Activated B cell treated with CpG ODN at 0.5 μM for 24 hours (primary cell): ENCODE measurements around the gene ADAMTSL2. TPM values are rescaled to one million over a fixed set of nuclear protein-coding genes. Genes with fewer than 3 reads are reported as not detected.

ENCODE experiments used
- ATAC-seq: fragments of 200-7000 bp; cut with Tn5 transposase; one replicate; pipeline ENCODE4 v1.10.0; 2021; ENCODE audit warnings: low read depth, mild to moderate bottlenecking, moderate library complexity
- CTCF ChIA-PET: fragments of 350-600 bp; sonication (Branson Sonifier 250); formaldehyde crosslinking; loops from one replicate; lab custom pipeline; 2021; ENCODE audit warnings: antibody characterized with exemption; lab: Charles Lee
- POLR2A ChIA-PET: fragments of 350-600 bp; sonication (Branson Sonifier 250); formaldehyde crosslinking; loops from one replicate; lab custom pipeline; 2021; ENCODE audit warnings: antibody characterized with exemption; lab: Charles Lee
- DNase-seq: peaks from one replicate; pipeline ENCODE4 v3.0.0; 2022
- H3K27ac Mint-ChIP-seq: one replicate; pipeline ENCODE4 v1.8.0; 2020; ENCODE audit warnings: mixed read lengths
- H3K27me3 Mint-ChIP-seq: one replicate; pipeline ENCODE4 v1.8.0; 2021; ENCODE audit warnings: mixed read lengths
- H3K36me3 Mint-ChIP-seq: one replicate; pipeline ENCODE4 v1.8.0; 2021; ENCODE audit warnings: low read depth, mixed read lengths
- H3K4me1 Mint-ChIP-seq: one replicate; pipeline ENCODE4 v1.8.0; 2021; ENCODE audit warnings: mixed read lengths
- H3K4me3 Mint-ChIP-seq: one replicate; pipeline ENCODE4 v1.8.0; 2020; ENCODE audit warnings: mild to moderate bottlenecking, mixed read lengths
- H3K9me3 Mint-ChIP-seq: one replicate; pipeline ENCODE4 v1.8.0; 2020; ENCODE audit warnings: mixed read lengths
- CTCF ChIP-seq: fragments of 200-600 bp; IDR thresholded peaks from one replicate; pipeline ENCODE4 v1.8.0; 2022; ENCODE audit warnings: antibody characterized with exemption, mild to moderate bottlenecking
- intact Hi-C: fragments of 100-400 bp; cut with micrococcal nuclease; formaldehyde crosslinking; loops from one replicate; pipeline ENCODE4 v1.15.1; 2024
- total RNA-seq: library from RNA; stranded (reverse); gene quantifications from 2 replicates; pipeline ENCODE4 v1.2.3, GENCODE V29; 2022

The ADAMTSL2 gene
- total RNA-seq, 1 donor from 2014 or later = not detected

- ChIA-PET CTCF (no interaction called here), POLR2A (no interaction called here)
- Mint-ChIP-seq H3K27me3 (peaks cover 9% of the 10 kb centered on the region), H3K36me3 (no peaks in the 10 kb centered on the region), H3K9me3 (no peaks in the 10 kb centered on the region), H3K27ac (no peak overlapping the region), H3K4me3 (no peak overlapping the region), H3K4me1 (no peaks in the 10 kb centered on the region)
- intact Hi-C loops = no loop called here
- TF ChIP-seq CTCF = no peak
- DNase-seq (no peak), ATAC-seq (no peak)
These were observed 15.6 kb upstream of the ADAMTSL2 start for GRCh38 chr9:133518706-133519449.

- ChIA-PET POLR2A (no interaction called here), CTCF (no interaction called here)
- ATAC-seq (no peak), DNase-seq (no peak)
- no peak overlapping the region for H3K27ac Mint-ChIP-seq
- no peak overlapping the region for H3K4me3 Mint-ChIP-seq
- H3K4me1 Mint-ChIP-seq = no peaks in the 10 kb centered on the region
- H3K27me3 Mint-ChIP-seq = peaks cover 9% of the 10 kb centered on the region
- no peaks in the 10 kb centered on the region for H3K9me3 Mint-ChIP-seq
- intact Hi-C loops = no loop called here
- no peak for TF ChIP-seq CTCF
- H3K36me3 Mint-ChIP-seq = no peaks in the 10 kb centered on the region
These were observed 14.8 kb upstream of the ADAMTSL2 start for GRCh38 chr9:133519693-133520092.

- ATAC-seq (no peak), DNase-seq (no peak)
- intact Hi-C loops = no loop called here
- POLR2A ChIA-PET = no interaction called here
- CTCF ChIA-PET = no interaction called here
- Mint-ChIP-seq H3K4me3 (no peak overlapping the region), H3K36me3 (no peaks in the 10 kb centered on the region), H3K9me3 (no peaks in the 10 kb centered on the region), H3K4me1 (no peaks in the 10 kb centered on the region), H3K27me3 (peaks cover 9% of the 10 kb centered on the region), H3K27ac (no peak overlapping the region)
- TF ChIP-seq CTCF = no peak
These were observed 14.2 kb upstream of the ADAMTSL2 start for GRCh38 chr9:133520121-133520835.

- Mint-ChIP-seq H3K4me3 (no peak overlapping the region), H3K9me3 (no peaks in the 10 kb centered on the region), H3K27ac (no peak overlapping the region), H3K4me1 (no peaks in the 10 kb centered on the region), H3K36me3 (no peaks in the 10 kb centered on the region), H3K27me3 (peaks cover 7% of the 10 kb centered on the region)
- ChIA-PET CTCF (no interaction called here), POLR2A (no interaction called here)
- no peak for TF ChIP-seq CTCF
- no peak for DNase-seq
- intact Hi-C loops = no loop called here
- no peak for ATAC-seq
These were observed 13.1 kb upstream of the ADAMTSL2 start for GRCh38 chr9:133521122-133522072.
